Ammon's horn (tissue), 1 donor: ENCODE measurements around the gene H1-8.
"Not testable (repeated sequence)": the region's sequence is repeated elsewhere in the genome, so short reads cannot be mapped to it uniquely, and the experiment has no call there.

Source experiments
- DNase-seq: peaks from one replicate; pipeline ENCODE4 v3.0.0-alpha.2; 2016; ENCODE audit warnings: low spot score

Gene H1-8

GRCh38 chr3:129543156-129543790, at the start of gene H1-8:
Gene H1-8 (plus strand): TSS chr3:129543175. CDS start chr3:129543219, 44 bp downstream.
- no peak for DNase-seq

- DNase-seq, result no peak
These were observed 49.8 kb upstream of the H1-8 start for GRCh38 chr3:129493206-129493605.

- not testable (repeated sequence) for DNase-seq
These were observed 48.5 kb upstream of the H1-8 start for GRCh38 chr3:129494499-129494898.

GRCh38 chr3:129495006-129495639, 47.9 kb upstream of the H1-8 start:
- not testable (repeated sequence) for DNase-seq

- DNase-seq, result not testable (repeated sequence)
These were observed 45.1 kb upstream of the H1-8 start for GRCh38 chr3:129497876-129498275.

GRCh38 chr3:129498603-129499488, 44.1 kb upstream of the H1-8 start:
- DNase-seq, result not testable (repeated sequence)

- not testable (repeated sequence) for DNase-seq
These were observed 43.2 kb upstream of the H1-8 start for GRCh38 chr3:129499604-129500333.

- no peak for DNase-seq
These were observed 42.7 kb upstream of the H1-8 start for GRCh38 chr3:129500334-129500658.

- no peak for DNase-seq
These were observed 41.3 kb upstream of the H1-8 start for GRCh38 chr3:129501630-129502029.

- DNase-seq, result no peak
These were observed 40.1 kb upstream of the H1-8 start for GRCh38 chr3:129502641-129503408.

GRCh38 chr3:129503471-129504291, 39.3 kb upstream of the H1-8 start:
- DNase-seq, result peak; percentile 52

- no peak for DNase-seq
These were observed 38.4 kb upstream of the H1-8 start for GRCh38 chr3:129504471-129505100.

GRCh38 chr3:129505341-129505740, 37.6 kb upstream of the H1-8 start:
- DNase-seq, result no peak

- DNase-seq, result no peak
These were observed 36.7 kb upstream of the H1-8 start for GRCh38 chr3:129506231-129506742.

- DNase-seq, result peak; percentile 86
These were observed 35.7 kb upstream of the H1-8 start for GRCh38 chr3:129507181-129507831.

GRCh38 chr3:129512595-129512994, 30.4 kb upstream of the H1-8 start:
- no peak for DNase-seq

- DNase-seq, result no peak
These were observed 29.3 kb upstream of the H1-8 start for GRCh38 chr3:129513705-129514104.

GRCh38 chr3:129514110-129514509, 28.9 kb upstream of the H1-8 start:
- no peak for DNase-seq

GRCh38 chr3:129514563-129514962, 28.4 kb upstream of the H1-8 start:
- DNase-seq, result no peak
